Measurements from ENCODE around the gene QTRT2. TPM values are rescaled to one million over a fixed set of nuclear protein-coding genes. Genes with fewer than 3 reads are reported as not detected.

Gene QTRT2
- total RNA-seq, 1 experiment from 2014 or later, result 47.7 TPM

DNA sequence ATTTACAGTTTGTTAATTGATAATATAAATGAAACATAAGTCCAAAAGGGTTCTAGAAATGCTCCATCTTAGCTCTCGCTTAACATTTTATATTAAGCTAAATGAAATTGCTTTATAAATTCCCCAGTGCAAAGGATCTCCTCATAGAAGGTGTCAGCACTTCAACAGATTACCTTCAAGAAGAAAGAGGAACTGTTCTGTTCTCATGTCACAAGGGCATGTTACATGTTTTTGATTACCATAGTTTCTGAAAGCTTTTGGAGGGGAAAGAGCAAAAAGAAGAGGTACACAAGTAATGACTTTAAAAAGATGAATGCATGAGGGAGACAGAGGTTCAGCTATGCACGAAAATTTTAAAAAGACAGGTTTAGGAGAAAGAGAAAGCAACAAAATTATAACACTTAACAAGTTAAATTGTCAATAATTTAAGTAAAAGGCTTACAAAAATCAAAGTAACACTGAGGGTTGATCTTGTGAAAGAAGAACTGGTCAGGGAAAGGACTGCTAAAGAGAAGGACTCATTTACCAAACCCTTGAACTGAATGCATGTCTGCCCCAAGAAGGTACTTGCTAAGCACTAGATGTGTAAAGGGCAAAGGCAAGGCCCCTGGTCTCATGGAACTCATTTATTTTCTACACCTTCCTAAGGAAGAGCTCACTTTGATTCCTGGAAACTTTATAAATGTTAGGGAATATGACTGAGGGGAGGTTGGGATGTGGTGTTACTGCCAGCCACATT is 45.3 kb upstream of the QTRT2 start:
- ATAC-seq (no peak), DNase-seq (ENCODE audit: low read depth, low spot score) (no peak)
- no peaks in the 10 kb centered on the region for H3K9me2 ChIP-seq (ENCODE audit: insufficient read depth)
- H3K79me2 ChIP-seq (ENCODE audit: insufficient read depth, low read length), result no peaks in the 10 kb centered on the region
- intact Hi-C loops (cut with micrococcal nuclease), result no loop called here
- H2AFZ ChIP-seq (ENCODE audit: low read depth, low read length, poor library complexity, severe bottlenecking), result no peak overlapping the region
- ChIA-PET POLR2A (no interaction called here), RAD21 (ENCODE audit: low non-redundant PET in 1 of 2, low total read pairs in 2 of 2, uncharacterized antibody in 2 of 2, unreplicated experiment in 2 of 2) (no interaction called here), CTCF (no interaction called here)
- H3K4me1 ChIP-seq (ENCODE audit: control insufficient read depth in 1 of 2, insufficient read depth in 2 of 2, low read length in 2 of 2), result no peaks in the 10 kb centered on the region
- H4K20me1 ChIP-seq (ENCODE audit: insufficient read depth), result no peaks in the 10 kb centered on the region
- no peak overlapping the region for H3K4me2 ChIP-seq (ENCODE audit: low read length)
- H3K27ac ChIP-seq (ENCODE audit: low read depth, low read length), result no peak overlapping the region
- H3K36me3 ChIP-seq (ENCODE audit: control insufficient read depth in 1 of 2, insufficient read depth in 2 of 2, low read length in 2 of 2), result no peaks in the 10 kb centered on the region
- no peak overlapping the region for H3K9ac ChIP-seq (ENCODE audit: low read length)
- no TSS peak for BruUV-seq (replicated peaks)
- H3K27me3 ChIP-seq (ENCODE audit: insufficient read depth, low read length), result no peaks in the 10 kb centered on the region
- H3K9me3 ChIP-seq (ENCODE audit: control insufficient read depth in 1 of 2, insufficient read depth in 1 of 2, low read depth in 1 of 2, low read length in 2 of 2), result no peaks in the 10 kb centered on the region
- TF ChIP-seq ELF1 (IDR thresholded peaks at IDR 0.05; ENCODE audit: borderline replicate concordance, low read depth), result no peak
- TF ChIP-seq, protein P1, sequence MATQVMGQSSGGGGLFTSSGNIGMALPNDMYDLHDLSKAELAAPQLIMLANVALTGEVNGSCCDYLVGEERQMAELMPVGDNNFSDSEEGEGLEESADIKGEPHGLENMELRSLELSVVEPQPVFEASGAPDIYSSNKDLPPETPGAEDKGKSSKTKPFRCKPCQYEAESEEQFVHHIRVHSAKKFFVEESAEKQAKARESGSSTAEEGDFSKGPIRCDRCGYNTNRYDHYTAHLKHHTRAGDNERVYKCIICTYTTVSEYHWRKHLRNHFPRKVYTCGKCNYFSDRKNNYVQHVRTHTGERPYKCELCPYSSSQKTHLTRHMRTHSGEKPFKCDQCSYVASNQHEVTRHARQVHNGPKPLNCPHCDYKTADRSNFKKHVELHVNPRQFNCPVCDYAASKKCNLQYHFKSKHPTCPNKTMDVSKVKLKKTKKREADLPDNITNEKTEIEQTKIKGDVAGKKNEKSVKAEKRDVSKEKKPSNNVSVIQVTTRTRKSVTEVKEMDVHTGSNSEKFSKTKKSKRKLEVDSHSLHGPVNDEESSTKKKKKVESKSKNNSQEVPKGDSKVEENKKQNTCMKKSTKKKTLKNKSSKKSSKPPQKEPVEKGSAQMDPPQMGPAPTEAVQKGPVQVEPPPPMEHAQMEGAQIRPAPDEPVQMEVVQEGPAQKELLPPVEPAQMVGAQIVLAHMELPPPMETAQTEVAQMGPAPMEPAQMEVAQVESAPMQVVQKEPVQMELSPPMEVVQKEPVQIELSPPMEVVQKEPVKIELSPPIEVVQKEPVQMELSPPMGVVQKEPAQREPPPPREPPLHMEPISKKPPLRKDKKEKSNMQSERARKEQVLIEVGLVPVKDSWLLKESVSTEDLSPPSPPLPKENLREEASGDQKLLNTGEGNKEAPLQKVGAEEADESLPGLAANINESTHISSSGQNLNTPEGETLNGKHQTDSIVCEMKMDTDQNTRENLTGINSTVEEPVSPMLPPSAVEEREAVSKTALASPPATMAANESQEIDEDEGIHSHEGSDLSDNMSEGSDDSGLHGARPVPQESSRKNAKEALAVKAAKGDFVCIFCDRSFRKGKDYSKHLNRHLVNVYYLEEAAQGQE (IDR thresholded peaks at IDR 0.05; ENCODE audit: low read depth), result no peak
- no peak for TF ChIP-seq CEBPB (IDR thresholded peaks at IDR 0.05; ENCODE audit: low read depth)
- TF ChIP-seq, protein P2, sequence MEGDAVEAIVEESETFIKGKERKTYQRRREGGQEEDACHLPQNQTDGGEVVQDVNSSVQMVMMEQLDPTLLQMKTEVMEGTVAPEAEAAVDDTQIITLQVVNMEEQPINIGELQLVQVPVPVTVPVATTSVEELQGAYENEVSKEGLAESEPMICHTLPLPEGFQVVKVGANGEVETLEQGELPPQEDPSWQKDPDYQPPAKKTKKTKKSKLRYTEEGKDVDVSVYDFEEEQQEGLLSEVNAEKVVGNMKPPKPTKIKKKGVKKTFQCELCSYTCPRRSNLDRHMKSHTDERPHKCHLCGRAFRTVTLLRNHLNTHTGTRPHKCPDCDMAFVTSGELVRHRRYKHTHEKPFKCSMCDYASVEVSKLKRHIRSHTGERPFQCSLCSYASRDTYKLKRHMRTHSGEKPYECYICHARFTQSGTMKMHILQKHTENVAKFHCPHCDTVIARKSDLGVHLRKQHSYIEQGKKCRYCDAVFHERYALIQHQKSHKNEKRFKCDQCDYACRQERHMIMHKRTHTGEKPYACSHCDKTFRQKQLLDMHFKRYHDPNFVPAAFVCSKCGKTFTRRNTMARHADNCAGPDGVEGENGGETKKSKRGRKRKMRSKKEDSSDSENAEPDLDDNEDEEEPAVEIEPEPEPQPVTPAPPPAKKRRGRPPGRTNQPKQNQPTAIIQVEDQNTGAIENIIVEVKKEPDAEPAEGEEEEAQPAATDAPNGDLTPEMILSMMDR (IDR thresholded peaks at IDR 0.05 in 2 of 3, conservative IDR thresholded peaks at IDR 0.05 in 1 of 3; ENCODE audit: borderline replicate concordance in 1 of 3, insufficient read depth in 1 of 3, low read depth in 2 of 3, low read length in 2 of 3), result no peak
- no peak for TF ChIP-seq ZNF274 (IDR thresholded peaks at IDR 0.05; ENCODE audit: low read depth, low read length)
- no peak for TF ChIP-seq POLR2A (IDR thresholded peaks at IDR 0.05; ENCODE audit: borderline replicate concordance, extremely low read depth, insufficient read depth, insufficient read length)
- TF ChIP-seq SP1 (IDR thresholded peaks at IDR 0.05; ENCODE audit: low read depth), result no peak
- TF ChIP-seq EZH2phosphoT487 (IDR thresholded peaks at IDR 0.05; ENCODE audit: borderline replicate concordance), result no peak
- no peak for TF ChIP-seq TCF7L2 (IDR thresholded peaks at IDR 0.05; ENCODE audit: borderline replicate concordance, extremely low read depth, insufficient read depth, insufficient read length)
- TF ChIP-seq EGR1 (IDR thresholded peaks at IDR 0.05; ENCODE audit: low read depth), result no peak
- no peak for TF ChIP-seq SIN3A (IDR thresholded peaks at IDR 0.05; ENCODE audit: low read depth)
- TF ChIP-seq POLR2AphosphoS5 (IDR thresholded peaks at IDR 0.05; ENCODE audit: low read depth, low read length), result no peak
- no peak overlapping the region for H3K4me3 ChIP-seq (replicated peaks in 1 of 2; ENCODE audit: low read depth in 1 of 2, low read length in 2 of 2)
